Activated T-helper 1 cell treated with anti-CD3 and anti-CD28 coated beads, Interleukin-2, amount 50 U/mL, for 16 hours (primary cell): ENCODE data around the gene C19orf25.

Experiments
- DNase-seq, 2 donors: peaks; one replicate each; pipeline ENCODE4 v3.0.0-alpha.2; 2020; ENCODE audit warnings: low read depth in 1 of 2, low spot score in 1 of 2

C19orf25 gene

DNA sequence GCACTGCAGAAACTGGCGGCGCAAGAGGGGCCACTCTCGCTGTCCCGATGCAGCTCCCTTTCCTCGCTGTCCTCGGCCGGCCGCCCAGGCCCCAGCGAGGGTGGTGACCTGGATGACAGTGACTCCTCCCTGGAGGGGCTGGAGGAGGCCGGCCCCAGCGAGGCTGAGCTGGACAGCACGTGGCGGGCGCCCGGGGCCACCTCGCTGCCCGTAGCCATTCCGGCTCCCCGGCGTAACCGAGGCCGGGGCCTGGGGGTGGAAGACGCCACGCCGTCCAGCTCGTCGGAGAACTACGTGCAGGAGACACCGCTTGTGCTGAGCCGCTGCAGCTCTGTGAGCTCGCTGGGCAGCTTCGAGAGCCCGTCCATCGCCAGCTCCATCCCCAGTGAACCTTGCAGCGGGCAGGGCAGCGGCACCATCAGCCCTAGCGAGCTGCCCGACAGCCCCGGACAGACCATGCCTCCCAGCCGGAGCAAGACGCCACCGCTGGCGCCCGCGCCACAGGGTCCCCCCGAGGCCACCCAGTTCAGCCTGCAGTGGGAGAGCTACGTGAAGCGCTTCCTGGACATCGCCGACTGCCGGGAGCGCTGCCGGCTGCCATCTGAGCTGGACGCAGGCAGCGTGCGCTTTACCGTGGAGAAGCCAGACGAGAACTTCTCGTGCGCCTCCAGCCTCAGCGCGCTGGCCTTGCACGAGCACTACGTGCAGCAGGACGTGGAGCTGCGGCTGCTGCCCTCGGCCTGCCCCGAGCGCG is 12.4 kb downstream of the C19orf25 start:
- no peak for DNase-seq

DNA sequence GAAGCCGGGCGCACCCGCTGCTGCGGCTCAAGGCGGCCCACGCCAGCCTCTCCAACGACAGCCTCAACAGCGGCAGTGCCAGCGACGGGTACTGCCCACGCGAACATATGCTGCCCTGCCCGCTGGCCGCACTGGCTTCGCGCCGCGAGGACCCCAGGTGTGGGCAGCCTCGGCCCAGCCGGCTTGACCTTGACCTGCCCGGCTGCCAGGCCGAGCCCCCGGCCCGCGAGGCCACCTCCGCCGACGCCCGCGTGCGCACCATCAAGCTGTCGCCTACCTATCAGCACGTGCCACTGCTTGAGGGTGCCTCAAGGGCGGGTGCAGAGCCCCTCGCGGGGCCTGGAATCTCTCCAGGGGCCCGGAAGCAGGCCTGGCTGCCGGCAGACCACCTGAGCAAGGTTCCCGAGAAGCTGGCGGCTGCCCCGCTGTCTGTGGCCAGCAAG is 13.0 kb downstream of the C19orf25 start:
- DNase-seq, result no peak

DNA sequence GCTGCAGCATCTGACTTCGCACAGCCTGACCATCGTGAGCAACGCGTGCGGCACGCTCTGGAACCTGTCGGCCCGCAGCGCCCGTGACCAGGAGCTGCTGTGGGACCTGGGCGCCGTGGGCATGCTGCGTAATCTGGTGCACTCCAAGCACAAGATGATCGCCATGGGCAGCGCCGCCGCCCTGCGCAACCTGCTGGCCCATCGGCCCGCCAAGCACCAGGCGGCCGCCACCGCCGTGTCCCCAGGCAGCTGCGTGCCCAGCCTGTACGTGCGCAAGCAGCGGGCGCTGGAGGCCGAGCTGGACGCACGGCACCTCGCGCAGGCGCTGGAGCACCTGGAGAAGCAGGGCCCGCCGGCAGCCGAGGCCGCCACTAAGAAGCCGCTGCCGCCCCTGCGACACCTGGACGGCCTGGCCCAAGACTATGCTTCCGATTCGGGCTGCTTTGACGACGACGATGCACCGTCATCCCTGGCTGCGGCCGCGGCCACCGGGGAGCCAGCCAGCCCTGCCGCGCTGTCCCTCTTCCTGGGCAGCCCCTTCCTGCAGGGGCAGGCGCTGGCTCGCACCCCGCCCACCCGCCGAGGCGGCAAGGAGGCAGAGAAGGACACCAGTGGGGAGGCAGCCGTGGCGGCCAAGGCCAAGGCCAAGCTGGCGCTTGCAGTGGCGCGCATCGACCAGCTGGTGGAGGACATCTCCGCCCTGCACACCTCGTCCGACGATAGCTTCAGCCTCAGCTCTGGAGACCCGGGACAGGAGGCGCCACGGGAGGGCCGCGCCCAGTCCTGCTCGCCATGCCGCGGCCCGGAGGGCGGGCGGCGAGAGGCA is 13.6 kb downstream of the C19orf25 start:
- no peak for DNase-seq

DNA sequence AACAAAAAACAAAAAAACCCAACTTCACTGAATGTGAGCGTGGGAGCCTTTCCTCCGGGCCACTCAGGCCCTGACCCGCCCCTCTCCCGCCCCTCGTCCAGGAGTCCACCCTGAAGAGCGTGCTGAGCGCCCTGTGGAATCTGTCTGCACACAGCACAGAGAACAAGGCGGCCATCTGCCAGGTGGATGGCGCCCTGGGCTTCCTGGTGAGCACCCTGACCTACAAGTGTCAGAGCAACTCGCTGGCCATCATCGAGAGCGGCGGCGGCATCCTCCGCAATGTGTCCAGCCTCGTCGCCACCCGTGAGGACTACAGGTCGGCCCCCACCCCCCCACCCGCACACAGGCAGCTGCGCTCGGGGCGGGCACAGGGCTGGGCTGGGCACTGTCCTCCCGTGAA is 17.2 kb downstream of the C19orf25 start:
- DNase-seq, result no peak

DNA sequence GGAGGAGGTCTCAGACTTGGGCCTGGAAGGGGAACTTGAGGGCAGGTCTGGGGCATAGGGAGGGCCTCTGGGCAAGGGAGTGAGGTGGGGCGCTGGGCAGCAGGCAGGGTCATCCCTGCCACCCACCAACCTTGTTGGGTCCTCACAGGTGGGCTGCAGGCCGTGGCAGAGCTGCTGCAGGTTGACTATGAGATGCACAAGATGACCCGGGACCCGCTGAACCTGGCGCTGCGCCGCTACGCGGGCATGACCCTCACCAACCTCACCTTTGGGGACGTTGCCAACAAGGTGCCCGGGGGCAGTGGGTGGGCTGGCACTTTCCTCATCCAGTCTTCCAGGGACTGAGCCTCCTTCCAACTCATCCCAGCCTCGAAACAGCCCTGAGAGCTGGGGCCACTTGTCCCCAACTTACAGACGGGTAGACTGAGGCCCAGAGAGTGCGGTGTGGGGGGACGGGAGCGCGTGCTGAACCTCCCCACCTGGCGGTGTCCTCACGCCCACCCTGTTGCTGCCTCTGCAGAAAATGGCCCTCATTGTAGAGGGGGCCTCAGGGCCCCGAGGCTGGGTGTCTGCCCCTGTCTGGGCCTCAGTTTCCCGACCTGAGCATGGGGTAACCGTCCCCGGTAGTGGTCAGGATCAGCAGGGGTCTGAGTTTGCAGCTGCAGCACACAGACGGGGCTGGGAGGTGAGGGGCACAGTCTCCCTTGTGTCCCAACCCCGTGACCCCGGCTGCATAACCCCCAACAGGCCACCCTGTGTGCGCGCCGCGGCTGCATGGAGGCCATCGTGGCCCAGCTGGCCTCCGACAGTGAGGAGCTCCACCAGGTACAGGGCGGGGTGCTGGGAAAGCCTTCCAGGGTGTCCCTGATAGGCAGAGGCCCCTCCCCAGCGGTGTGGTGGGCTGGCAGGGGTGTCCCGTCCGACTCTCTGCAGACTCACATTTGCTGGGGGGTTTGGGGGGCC is 18.7 kb downstream of the C19orf25 start:
- no peak for DNase-seq

DNA sequence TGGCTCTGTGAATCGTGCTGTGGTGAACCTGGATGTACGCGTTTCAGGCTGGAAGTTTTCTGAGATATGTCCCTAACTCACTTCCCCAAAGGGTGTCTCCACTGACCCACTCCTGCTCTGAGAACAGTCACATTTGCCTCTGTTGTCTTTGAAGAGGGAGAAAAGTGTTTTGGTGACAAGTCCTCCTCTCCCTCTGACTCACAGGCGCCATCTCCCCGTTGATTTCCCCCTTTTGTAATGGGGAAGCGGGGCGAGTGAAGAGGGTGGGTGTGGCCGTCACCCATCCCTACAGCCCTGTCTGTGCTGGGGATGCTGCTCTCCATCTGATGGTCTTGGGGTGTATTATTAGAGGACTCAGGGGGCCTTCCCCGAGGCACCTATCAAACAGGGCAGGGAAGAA is 19.5 kb downstream of the C19orf25 start:
- DNase-seq, result no peak

DNA sequence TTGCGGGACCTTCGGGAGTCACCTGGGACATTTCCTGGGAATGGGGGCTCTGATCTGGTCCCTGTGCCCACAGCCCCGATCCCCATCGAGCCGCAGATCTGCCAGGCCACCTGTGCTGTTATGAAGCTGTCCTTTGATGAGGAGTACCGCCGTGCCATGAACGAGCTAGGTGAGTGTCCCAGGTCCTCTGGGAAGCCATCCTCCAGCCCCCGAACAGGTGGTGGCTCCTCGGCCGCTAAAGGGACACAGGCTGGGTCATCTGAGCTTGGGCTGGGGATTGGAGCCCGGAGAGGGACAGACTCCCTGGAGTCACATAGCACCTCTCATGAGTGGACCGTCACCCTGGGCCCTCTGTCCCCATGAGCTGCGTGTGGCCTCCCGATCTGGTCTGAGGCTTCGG is 21.1 kb downstream of the C19orf25 start:
- no peak for DNase-seq

DNA sequence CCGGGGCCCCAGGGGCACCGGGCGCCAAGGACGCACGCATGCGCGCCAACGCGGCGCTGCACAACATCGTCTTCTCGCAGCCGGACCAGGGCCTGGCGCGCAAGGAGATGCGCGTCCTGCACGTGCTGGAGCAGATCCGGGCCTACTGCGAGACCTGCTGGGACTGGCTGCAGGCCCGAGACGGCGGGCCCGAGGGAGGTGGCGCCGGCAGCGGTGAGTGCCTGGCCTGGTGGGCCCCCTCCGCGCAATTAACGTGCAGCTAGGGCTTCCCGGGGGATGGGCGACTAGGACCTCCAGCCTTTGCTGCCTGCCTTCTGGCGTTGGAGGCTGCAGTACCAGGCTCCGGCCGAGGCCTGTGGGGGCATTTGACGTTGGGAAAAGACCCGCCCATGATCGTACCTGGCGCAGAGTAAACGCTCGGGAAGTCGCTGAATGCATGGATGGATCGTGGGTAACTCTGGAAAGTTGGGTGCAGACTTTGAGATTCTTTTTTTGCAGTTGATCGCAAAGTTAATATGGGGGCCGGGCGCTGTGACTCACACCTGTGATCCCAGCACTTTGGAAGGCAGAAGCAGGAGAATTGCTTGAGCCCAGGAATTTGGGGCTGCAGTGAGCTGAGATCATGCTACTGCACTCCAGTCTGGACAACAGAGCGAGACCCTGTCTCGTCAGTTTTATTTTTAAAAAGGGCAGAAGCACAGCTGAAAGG is 21.8 kb downstream of the C19orf25 start:
- no peak for DNase-seq

DNA sequence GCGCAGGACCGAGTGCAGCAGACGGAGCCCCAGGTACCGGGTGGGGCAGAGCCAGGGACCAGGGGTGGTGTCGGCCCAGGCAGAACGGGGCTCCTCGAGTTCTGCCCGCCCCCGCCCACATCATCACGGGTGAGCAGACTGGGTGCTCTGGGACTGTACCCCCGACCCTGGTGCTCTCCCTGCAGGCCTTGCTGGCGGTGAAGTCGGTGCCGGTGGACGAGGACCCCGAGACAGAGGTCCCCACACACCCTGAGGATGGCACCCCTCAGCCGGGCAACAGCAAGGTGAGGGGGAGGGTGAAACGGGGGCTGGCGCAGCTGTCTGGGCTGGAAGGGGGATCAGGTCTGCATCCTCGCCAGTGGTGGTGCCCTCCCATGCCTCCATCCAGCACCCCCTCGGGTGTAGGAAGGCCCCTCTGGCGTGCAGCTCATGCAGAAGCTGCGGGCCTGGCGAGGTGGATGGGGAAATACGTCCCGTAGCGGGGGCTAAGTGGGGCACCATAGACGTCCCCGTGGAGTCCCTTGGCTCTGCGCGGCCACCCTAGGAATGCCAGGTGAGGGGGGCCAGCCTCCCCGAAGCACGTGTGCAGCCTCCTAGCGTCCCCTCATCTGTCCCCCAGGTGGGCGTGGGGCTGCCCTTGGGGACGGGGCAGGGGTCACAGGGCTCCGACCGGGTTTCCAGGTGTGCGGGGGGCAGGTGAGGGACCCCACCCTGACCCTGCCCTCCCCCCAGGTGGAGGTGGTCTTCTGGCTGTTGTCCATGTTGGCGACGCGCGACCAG is 22.7 kb downstream of the C19orf25 start:
- DNase-seq, result no peak

DNA sequence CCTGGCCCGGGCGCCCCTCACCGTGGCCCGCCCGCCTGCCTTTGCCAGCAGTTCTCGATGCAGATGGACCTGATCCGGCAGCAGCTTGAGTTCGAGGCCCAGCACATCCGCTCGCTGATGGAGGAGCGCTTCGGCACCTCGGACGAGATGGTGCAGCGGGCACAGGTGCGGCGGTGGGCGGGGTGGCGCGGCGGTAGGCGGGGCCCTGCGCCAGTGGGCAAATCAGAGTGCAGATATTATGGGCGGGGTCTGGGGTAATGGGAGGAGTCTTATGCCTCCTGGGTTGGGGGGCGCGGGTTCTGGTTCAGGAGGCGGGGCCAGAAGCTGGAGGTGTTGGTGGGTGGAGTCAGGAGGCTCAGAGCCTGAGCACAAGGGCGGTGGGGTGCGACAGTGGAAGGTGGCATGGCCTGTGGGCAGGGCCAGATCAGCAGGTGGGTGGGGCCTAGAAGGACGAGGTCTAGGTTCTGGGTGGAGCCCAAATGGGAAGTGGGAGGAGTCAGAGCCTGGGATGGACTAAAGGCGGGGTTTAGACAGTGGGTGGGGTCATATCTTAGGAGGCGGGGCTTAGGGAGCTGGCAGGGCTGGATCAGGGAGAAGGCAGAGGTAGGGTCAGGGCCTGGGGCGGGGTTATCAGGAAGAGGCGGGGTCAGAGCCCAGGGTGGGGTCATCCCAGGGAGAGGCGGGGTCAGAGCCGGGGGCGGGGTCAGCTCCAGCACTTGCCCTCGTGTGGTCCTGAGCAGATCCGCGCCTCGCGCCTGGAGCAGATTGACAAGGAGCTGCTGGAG is 23.5 kb downstream of the C19orf25 start:
- no peak for DNase-seq

DNA sequence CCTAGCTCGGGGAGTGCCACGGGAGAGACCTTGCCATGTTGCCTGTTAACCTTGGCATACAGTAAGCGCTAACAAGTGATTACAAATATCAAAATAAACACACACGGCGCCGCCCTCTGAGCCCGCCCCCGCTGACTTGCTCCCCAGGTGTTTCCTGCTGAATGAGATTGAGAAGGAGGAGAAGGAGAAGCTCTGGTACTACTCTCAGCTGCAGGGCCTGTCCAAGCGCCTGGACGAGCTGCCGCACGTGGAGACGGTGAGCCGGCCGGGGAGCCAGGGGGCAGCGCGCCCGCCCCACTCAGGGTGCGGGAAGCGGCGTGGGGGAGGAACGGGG is 24.0 kb downstream of the C19orf25 start:
- DNase-seq, result no peak

DNA sequence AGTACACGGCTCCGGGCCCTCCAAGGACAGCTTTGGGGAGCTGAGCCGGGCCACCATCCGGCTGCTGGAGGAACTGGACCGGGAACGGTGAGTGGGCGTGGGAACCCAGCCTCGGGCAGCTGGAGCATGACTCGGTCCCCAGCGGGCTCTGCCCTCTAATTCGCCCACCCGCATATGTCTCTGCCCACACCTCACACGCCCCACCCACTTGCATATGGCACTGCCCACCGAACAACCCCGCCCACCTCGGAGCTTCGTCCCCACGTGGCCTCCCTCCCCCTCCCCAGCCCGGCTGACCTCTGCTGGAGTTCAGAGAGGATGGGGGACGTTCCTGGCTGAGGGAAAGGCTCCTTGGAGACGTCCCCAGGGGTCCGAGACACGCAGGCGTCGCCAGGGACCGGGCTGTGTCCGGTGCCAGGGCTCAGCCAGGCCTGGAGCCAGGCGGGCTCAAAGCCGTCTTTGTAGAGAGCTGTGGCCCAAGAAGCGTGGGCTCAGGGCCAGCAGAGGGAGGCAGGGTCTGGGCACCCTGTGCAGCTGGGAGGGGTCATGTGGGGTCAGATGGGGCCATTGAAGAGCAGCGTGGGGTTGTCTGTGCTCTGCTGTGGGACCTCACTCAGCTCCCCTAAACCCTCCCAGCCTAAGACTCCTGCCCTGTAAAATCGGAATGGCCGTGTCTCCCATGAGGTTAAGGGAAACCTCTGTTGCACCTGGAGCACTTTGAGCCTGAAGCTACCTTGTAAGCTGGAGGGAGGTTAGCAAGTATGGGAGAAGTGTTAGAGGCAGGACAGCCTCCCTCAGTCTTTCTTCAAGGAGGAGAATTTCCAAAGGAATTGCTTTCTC is 25.3 kb downstream of the C19orf25 start:
- DNase-seq, result no peak

DNA sequence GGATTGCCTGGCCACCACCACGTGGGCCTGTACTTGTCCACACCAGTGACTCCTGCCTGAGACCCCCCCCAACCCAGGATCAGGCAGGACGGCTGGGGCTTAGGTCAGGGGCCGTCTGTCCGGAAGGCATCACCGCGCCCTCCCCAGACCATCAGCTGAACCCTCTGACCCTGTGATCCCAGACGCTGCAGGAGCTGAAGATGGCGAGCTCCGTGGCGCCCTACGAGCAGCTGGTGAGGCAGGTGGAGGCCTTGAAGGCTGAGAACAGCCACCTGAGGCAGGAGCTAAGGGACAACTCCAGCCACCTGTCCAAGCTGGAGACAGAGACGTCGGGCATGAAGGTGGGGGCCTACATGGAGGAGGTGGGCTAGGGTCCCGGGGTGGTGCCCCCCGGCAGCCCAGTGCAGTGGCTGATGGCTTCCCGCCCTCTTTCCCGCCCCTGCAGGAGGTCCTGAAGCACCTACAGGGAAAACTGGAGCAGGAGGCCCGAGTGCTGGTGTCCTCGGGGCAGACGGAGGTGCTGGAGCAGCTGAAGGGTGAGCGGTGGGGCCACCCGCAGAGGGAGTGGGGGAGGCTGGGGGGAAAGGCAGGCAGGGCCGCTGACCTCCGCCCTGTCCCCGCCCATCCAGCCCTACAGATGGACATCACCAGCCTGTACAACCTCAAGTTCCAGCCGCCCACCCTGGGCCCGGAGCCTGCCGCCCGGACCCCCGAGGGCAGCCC is 26.1 kb downstream of the C19orf25 start:
- DNase-seq, result no peak

DNA sequence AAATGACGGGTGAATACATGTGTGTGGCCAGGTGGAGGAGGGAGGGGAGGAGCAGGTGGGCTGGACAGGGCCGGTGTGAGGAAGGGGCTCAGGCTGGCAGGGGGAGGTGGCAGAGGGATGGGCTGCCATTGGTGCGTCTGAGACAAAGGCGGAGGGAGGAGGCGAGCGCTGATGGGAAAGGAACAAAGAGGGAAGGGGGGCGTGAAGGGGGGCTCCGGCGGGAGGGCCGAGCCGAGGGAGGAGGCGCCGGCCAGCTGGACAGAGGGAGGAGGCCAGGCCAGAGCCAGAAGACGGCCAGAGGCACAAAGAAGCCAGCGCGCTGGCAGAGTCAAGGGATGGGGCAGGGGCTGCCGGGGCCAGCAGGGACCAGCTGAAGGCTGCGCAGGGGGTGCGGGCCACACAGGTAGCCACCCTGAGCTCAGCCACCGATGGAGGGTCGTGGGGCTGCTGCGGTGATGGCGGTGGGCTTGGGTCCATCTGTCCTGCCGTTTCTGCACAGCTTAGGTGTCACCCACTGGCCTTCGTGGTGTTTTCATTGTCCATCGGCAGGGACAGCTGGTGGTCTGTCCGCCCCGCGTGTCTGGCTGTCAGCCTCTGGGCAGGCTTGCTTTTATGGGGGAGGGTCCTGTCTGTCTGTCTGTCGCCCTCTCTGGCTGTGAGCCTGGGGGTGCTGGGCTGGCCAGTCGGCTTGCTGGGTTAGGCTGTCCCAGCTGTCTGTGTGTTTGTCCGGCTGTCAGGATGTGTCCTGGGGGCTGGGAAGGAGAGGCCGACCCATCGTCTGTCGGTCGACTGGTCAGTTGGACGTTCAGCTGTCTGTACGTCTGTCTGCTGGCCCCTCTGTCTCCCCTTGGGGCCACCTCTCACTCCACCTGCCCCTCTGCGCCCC is 26.9 kb downstream of the C19orf25 start:
- DNase-seq, result no peak

DNA sequence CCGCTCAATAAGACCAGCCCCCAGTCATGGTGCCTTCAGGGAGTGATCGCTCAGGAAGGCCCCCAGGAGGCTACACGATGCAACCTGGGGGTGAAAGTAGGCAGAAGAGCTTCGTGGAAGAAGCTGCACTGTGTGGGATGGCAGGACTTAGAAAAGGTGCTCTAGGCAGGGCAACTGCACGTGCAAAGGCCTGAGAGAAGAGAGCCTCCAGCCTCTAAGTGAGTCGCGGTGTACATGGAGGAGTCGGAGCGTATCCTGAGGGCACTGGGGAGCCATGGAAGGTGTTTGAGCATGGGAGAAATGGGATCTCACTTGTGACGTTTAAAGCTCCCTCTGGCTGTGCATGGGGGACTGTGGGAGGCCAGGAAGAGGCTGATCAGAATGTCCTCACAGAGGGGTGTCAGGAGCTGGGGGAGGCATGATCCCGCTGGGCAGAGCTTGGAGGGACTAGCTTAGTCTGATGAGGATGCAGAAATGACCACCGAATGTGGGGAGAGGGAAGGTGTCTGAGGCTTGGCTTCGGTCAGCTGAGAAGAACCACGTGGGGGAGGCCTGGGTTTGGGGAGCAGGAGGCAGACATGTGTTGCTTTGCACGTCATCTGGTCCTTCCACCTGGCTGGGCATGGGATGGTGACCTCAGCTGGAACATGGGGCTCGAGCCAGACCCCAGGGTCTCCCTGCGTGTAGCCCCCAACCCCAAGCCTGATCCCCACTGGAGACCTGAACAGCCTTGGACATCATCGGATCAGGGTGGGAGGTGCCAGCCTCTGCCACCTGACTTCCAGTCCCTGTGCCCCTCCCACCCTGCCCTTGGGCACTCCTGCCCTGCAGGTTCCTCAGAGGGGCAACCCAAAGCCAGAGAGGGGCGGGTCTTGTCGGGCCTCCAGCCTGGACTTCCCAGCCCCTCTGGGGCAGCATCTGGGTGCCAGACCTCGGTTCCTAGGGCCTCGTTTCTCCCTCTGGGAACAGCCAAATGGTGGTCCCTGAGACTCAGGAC is 28.0 kb downstream of the C19orf25 start:
- DNase-seq, result no peak
